WTC11 (cell line): ENCODE measurements around the gene RPRD1B. TPM values are rescaled to one million over a fixed set of nuclear protein-coding genes. Genes with fewer than 3 reads are reported as not detected.

Source experiments
- ATAC-seq: fragments of 200-7000 bp; cut with Tn5 transposase; 2 replicates; pipeline ENCODE4 v1.10.0; 2021; ENCODE audit warnings: mild to moderate bottlenecking, moderate library complexity
- CTCF ChIA-PET: fragments of 300-600 bp; sonication (Branson Sonifier 250); formaldehyde crosslinking; loops from one replicate; lab custom pipeline; 2021; ENCODE audit warnings: antibody characterized with exemption; lab: Charles Lee
- POLR2A ChIA-PET: fragments of 350-600 bp; sonication (Branson Sonifier 250); formaldehyde crosslinking; loops from one replicate; lab custom pipeline; 2021; ENCODE audit warnings: antibody characterized with exemption; lab: Charles Lee
- DNase-seq: peaks from one replicate; pipeline ENCODE4 v3.0.0; 2021; ENCODE audit warnings: low spot score
- H3K27ac Mint-ChIP-seq: 2 replicates; pipeline ENCODE4 v1.8.0; 2021; ENCODE audit warnings: mixed read lengths
- H3K27me3 Mint-ChIP-seq: 2 replicates; pipeline ENCODE4 v1.8.0; 2021; ENCODE audit warnings: low read depth, mild to moderate bottlenecking, moderate library complexity, mixed read lengths
- H3K36me3 Mint-ChIP-seq: 2 replicates; pipeline ENCODE4 v1.8.0; 2021; ENCODE audit warnings: mixed read lengths
- H3K4me1 Mint-ChIP-seq: 2 replicates; pipeline ENCODE4 v1.8.0; 2022; ENCODE audit warnings: mixed read lengths
- H3K4me3 Mint-ChIP-seq: 2 replicates; pipeline ENCODE4 v1.8.0; 2021; ENCODE audit warnings: mild to moderate bottlenecking, moderate library complexity, mixed read lengths
- H3K9me3 Mint-ChIP-seq: 2 replicates; pipeline ENCODE4 v1.8.0; 2021; ENCODE audit warnings: mixed read lengths
- ETV6 ChIP-seq: sonication (generic); formaldehyde crosslinking; IDR thresholded peaks from 2 replicates; pipeline ENCODE4 v1.8.1; 2022; ENCODE audit warnings: mild to moderate bottlenecking, missing genetic modification reagents
- NFATC4 ChIP-seq: fragments of 250-450 bp; sonication (Bioruptor Pico); IDR thresholded peaks from 2 replicates; pipeline ENCODE4 v1.9.0; 2021; ENCODE audit warnings: mild to moderate bottlenecking
- NR2C2 ChIP-seq: sonication (generic); formaldehyde crosslinking; IDR thresholded peaks from 2 replicates; pipeline ENCODE4 v1.8.0; 2022; ENCODE audit warnings: mild to moderate bottlenecking, missing genetic modification reagents
- NR3C1 ChIP-seq: sonication (generic); formaldehyde crosslinking; conservative IDR thresholded peaks from 2 replicates; pipeline ENCODE4 v1.8.1; 2023; ENCODE audit warnings: low read depth, mild to moderate bottlenecking, missing genetic modification reagents
- SMAD3 ChIP-seq: sonication (generic); formaldehyde crosslinking; IDR thresholded peaks from 2 replicates; pipeline ENCODE4 v1.8.0; 2022; ENCODE audit warnings: missing genetic modification reagents, mild to moderate bottlenecking, borderline replicate concordance
- ZNF219 ChIP-seq: sonication (generic); formaldehyde crosslinking; IDR thresholded peaks from 2 replicates; pipeline ENCODE4 v1.8.0; 2023; ENCODE audit warnings: missing genetic modification reagents, mild to moderate bottlenecking, borderline replicate concordance
- total RNA-seq: library from RNA; stranded (reverse); gene quantifications from 3 replicates; pipeline ENCODE4 v1.2.3, GENCODE V29; 2021
- TF ChIP-seq, protein P1 (sequence below): fragments of 250-450 bp; sonication (Bioruptor Pico); IDR thresholded peaks from 2 replicates; pipeline ENCODE4 v2.1.2; 2022; ENCODE audit warnings: mild to moderate bottlenecking, moderate library complexity
- TF ChIP-seq, protein P2 (sequence below): sonication (generic); formaldehyde crosslinking; IDR thresholded peaks from 2 replicates; pipeline ENCODE4 v1.8.0; 2022; ENCODE audit warnings: mild to moderate bottlenecking, missing genetic modification reagents
- TF ChIP-seq, protein P3 (sequence below): sonication (generic); formaldehyde crosslinking; IDR thresholded peaks from 2 replicates; pipeline ENCODE4 v1.8.1; 2023; ENCODE audit warnings: mild to moderate bottlenecking, missing genetic modification reagents
- TF ChIP-seq, protein P4 (sequence below): sonication (generic); formaldehyde crosslinking; IDR thresholded peaks from 2 replicates; pipeline ENCODE4 v1.8.0; 2022; ENCODE audit warnings: mild to moderate bottlenecking, missing genetic modification reagents
- TF ChIP-seq, protein P5 (sequence below): fragments of 250-450 bp; sonication (Bioruptor Pico); IDR thresholded peaks from 2 replicates; pipeline ENCODE4 v1.9.0; 2021; ENCODE audit warnings: moderate library complexity, mild to moderate bottlenecking, inconsistent platforms, borderline replicate concordance
- TF ChIP-seq, protein P6 (sequence below): sonication (generic); formaldehyde crosslinking; IDR thresholded peaks from 2 replicates; pipeline ENCODE4 v1.8.0; 2023; ENCODE audit warnings: missing genetic modification reagents, mild to moderate bottlenecking, borderline replicate concordance
- TF ChIP-seq, protein P7 (sequence below): fragments of 250-450 bp; sonication (Bioruptor Pico); conservative IDR thresholded peaks from 2 replicates; pipeline ENCODE4 v1.9.0; 2021; ENCODE audit warnings: mild to moderate bottlenecking

RPRD1B gene
- total RNA-seq, 1 experiment from 2014 or later: 21.4 TPM

DNA sequence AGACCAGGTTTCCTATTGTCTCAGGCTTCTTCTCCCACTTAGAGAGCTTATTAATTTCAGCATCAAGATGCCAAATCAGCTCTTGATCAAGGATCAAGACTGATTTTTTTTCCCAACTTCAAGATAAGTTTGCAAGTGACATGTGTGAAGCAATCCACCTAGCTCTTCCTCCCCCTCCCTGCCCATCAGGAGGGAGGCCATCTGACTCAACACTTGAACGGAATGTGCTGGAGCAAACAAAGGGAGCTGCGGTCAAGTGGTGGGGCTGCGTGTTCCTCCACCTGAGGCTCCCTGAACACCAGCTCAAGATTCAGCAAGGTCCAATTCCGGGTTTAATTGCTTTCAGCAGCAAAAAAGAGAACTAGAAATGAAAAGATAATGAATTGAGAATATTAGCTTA, 39.0 kb upstream of the RPRD1B start (continued):
- TF ChIP-seq, protein P1, sequence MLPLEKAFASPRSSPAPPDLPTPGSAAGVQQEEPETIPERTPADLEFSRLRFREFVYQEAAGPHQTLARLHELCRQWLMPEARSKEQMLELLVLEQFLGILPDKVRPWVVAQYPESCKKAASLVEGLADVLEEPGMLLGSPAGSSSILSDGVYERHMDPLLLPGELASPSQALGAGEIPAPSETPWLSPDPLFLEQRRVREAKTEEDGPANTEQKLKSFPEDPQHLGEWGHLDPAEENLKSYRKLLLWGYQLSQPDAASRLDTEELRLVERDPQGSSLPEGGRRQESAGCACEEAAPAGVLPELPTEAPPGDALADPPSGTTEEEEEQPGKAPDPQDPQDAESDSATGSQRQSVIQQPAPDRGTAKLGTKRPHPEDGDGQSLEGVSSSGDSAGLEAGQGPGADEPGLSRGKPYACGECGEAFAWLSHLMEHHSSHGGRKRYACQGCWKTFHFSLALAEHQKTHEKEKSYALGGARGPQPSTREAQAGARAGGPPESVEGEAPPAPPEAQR (CRISPR knock-in tag): no peak

DNA sequence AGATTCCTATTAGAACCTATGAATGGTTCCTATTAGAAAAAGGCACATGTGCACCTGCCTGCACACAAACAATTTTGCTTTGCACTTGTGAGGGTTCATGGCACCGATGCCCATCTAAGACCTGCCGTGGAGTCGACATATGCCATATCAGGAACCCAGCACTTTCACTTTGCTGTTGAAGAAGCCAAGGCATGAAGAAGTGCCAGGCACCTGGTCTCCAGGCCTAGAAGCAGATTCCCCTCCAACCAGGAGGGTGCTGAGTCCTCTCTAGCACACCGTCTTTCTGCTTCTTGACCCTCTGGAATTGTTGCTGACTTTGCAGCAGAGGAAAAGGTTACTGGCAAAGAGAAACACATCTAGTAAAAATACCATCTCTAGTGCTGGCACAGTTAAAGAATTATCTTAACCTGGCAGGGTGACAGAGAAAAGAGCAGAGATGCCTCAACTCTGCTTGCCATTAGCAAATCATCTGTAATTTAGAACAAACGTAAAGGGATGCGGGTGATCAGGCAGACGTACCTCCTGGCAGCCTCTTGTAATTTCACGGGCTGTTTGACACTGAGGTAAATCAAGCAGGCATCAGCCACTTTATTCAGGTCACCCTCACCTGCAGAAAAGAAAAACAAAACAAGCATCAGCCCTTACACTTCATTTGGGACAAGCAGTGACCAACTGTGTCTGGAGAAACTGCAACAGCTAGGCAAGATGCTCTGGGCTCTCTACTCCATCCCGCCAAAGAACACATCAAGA, 37.5 kb upstream of the RPRD1B start:
- peaks cover 54% of the 10 kb centered on the region for H3K36me3 Mint-ChIP-seq
- H3K9me3 Mint-ChIP-seq: no peaks in the 10 kb centered on the region
- no peaks in the 10 kb centered on the region for H3K27me3 Mint-ChIP-seq
- POLR2A ChIA-PET: no interaction called here
- DNase-seq: no peak
- TF ChIP-seq ZNF219 (CRISPR knock-in tag) (no peak), NR3C1 (CRISPR knock-in tag) (no peak)
- CTCF ChIA-PET: interaction anchor here (1.0 to 4.6 kb wide), 3 partner anchors 15 to 432 kb away, joined by 3 to 29 read pairs (median 3); no protein-coding TSS in a partner anchor
- H3K27ac Mint-ChIP-seq: no peak overlapping the region
- no peak overlapping the region for H3K4me3 Mint-ChIP-seq
- H3K4me1 Mint-ChIP-seq: peaks cover 4% of the 10 kb centered on the region; the same call in 1 of the 2 replicates
- ATAC-seq: no peak

DNA sequence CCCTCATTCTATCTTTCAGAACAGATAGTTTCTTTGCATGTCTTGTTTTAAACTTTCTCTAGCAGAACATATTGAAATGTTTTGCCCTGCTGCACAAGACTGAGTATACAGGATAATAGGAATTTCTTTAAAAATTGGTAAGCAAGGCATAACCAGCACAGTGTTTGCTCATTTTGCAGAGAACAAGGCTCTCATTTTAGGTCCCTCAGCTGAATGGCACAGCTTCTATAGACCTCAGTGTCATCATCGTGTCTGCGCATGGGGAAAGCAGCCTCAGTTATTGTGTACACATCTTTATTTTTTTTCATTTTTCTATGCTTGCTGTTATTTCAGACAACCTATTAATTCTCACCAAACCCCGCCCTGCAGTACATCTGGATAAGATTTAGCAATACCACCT, 36.0 kb upstream of the RPRD1B start:
- POLR2A ChIA-PET: interaction anchor here (0.6 kb wide), 1 partner anchor 189 kb away, joined by 4 read pairs; no protein-coding TSS in a partner anchor
- H3K4me1 Mint-ChIP-seq: peaks cover 4% of the 10 kb centered on the region; the same call in 1 of the 2 replicates
- no peak for TF ChIP-seq NR2C2 (CRISPR knock-in tag)
- TF ChIP-seq NFATC4 (CRISPR knock-in tag): no peak
- TF ChIP-seq, protein P2, sequence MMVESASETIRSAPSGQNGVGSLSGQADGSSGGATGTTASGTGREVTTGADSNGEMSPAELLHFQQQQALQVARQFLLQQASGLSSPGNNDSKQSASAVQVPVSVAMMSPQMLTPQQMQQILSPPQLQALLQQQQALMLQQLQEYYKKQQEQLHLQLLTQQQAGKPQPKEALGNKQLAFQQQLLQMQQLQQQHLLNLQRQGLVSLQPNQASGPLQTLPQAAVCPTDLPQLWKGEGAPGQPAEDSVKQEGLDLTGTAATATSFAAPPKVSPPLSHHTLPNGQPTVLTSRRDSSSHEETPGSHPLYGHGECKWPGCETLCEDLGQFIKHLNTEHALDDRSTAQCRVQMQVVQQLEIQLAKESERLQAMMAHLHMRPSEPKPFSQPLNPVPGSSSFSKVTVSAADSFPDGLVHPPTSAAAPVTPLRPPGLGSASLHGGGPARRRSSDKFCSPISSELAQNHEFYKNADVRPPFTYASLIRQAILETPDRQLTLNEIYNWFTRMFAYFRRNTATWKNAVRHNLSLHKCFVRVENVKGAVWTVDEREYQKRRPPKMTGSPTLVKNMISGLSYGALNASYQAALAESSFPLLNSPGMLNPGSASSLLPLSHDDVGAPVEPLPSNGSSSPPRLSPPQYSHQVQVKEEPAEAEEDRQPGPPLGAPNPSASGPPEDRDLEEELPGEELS (CRISPR knock-in tag): no peak
- TF ChIP-seq, protein P3, sequence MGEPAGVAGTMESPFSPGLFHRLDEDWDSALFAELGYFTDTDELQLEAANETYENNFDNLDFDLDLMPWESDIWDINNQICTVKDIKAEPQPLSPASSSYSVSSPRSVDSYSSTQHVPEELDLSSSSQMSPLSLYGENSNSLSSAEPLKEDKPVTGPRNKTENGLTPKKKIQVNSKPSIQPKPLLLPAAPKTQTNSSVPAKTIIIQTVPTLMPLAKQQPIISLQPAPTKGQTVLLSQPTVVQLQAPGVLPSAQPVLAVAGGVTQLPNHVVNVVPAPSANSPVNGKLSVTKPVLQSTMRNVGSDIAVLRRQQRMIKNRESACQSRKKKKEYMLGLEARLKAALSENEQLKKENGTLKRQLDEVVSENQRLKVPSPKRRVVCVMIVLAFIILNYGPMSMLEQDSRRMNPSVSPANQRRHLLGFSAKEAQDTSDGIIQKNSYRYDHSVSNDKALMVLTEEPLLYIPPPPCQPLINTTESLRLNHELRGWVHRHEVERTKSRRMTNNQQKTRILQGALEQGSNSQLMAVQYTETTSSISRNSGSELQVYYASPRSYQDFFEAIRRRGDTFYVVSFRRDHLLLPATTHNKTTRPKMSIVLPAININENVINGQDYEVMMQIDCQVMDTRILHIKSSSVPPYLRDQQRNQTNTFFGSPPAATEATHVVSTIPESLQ (CRISPR knock-in tag): no peak
- TF ChIP-seq, protein P4, sequence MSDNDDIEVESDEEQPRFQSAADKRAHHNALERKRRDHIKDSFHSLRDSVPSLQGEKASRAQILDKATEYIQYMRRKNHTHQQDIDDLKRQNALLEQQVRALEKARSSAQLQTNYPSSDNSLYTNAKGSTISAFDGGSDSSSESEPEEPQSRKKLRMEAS (CRISPR knock-in tag): no peak
- TF ChIP-seq, protein P5, sequence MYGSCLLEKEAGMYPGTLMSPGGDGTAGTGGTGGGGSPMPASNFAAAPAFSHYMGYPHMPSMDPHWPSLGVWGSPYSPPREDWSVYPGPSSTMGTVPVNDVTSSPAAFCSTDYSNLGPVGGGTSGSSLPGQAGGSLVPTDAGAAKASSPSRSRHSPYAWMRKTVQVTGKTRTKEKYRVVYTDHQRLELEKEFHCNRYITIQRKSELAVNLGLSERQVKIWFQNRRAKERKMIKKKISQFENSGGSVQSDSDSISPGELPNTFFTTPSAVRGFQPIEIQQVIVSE (CRISPR knock-in tag): no peak
- no peak for DNase-seq
- H3K27ac Mint-ChIP-seq: no peak overlapping the region
- ATAC-seq: no peak
- peaks cover 63% of the 10 kb centered on the region for H3K36me3 Mint-ChIP-seq
- no peak overlapping the region for H3K4me3 Mint-ChIP-seq
- CTCF ChIA-PET: no interaction called here
- H3K9me3 Mint-ChIP-seq: no peaks in the 10 kb centered on the region
- H3K27me3 Mint-ChIP-seq: no peaks in the 10 kb centered on the region

DNA sequence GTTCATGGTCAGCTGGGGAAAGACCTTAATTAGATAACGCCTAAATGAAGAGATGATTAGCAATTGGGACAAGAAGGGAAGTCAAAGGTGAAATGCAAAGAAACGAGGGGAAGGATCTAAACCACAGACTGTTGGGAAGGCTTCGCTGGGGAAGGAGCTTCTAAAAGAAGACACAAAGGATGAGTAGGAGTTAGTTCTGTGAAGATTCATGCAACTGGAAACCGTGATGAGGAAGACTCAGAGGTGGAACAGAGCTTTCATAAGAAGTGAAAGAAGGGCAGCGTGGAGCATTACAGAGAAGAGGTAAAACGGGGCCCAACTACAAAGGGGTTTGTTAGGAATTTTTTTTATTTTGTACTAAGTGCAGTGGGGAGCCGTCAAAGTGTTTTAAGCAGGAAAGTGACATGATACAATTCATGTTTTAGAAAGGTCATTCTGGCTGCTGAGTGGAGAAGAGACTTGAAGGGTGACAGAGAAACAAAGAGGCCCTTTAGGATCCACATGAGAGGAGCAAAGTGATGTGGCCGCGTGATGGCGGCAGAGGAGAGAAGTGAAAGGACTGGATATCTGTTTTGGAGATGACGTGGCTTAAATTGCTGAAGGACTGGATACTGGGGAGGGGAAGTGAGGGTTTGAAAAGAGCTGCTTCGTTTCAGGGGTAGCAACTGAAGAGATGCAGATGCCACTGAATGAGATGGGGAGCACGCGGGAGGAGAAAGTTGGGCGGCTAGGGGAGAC, 33.9 kb upstream of the RPRD1B start:
- Mint-ChIP-seq H3K4me3 (no peak overlapping the region), H3K27ac (no peak overlapping the region), H3K4me1 (no peaks in the 10 kb centered on the region), H3K9me3 (no peaks in the 10 kb centered on the region), H3K36me3 (peaks cover 71% of the 10 kb centered on the region), H3K27me3 (no peaks in the 10 kb centered on the region)
- POLR2A ChIA-PET: no interaction called here
- DNase-seq (no peak), ATAC-seq (no peak)
- CTCF ChIA-PET: interaction anchor here (0.6 to 1.0 kb wide), 3 partner anchors 53 to 436 kb away, joined by 3 read pairs; no protein-coding TSS in a partner anchor
- TF ChIP-seq NR2C2 (CRISPR knock-in tag) (no peak), ETV6 (CRISPR knock-in tag) (no peak), SMAD3 (no peak)
- TF ChIP-seq, protein P6, sequence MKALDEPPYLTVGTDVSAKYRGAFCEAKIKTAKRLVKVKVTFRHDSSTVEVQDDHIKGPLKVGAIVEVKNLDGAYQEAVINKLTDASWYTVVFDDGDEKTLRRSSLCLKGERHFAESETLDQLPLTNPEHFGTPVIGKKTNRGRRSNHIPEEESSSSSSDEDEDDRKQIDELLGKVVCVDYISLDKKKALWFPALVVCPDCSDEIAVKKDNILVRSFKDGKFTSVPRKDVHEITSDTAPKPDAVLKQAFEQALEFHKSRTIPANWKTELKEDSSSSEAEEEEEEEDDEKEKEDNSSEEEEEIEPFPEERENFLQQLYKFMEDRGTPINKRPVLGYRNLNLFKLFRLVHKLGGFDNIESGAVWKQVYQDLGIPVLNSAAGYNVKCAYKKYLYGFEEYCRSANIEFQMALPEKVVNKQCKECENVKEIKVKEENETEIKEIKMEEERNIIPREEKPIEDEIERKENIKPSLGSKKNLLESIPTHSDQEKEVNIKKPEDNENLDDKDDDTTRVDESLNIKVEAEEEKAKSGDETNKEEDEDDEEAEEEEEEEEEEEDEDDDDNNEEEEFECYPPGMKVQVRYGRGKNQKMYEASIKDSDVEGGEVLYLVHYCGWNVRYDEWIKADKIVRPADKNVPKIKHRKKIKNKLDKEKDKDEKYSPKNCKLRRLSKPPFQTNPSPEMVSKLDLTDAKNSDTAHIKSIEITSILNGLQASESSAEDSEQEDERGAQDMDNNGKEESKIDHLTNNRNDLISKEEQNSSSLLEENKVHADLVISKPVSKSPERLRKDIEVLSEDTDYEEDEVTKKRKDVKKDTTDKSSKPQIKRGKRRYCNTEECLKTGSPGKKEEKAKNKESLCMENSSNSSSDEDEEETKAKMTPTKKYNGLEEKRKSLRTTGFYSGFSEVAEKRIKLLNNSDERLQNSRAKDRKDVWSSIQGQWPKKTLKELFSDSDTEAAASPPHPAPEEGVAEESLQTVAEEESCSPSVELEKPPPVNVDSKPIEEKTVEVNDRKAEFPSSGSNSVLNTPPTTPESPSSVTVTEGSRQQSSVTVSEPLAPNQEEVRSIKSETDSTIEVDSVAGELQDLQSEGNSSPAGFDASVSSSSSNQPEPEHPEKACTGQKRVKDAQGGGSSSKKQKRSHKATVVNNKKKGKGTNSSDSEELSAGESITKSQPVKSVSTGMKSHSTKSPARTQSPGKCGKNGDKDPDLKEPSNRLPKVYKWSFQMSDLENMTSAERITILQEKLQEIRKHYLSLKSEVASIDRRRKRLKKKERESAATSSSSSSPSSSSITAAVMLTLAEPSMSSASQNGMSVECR: no peak
- TF ChIP-seq, protein P7, sequence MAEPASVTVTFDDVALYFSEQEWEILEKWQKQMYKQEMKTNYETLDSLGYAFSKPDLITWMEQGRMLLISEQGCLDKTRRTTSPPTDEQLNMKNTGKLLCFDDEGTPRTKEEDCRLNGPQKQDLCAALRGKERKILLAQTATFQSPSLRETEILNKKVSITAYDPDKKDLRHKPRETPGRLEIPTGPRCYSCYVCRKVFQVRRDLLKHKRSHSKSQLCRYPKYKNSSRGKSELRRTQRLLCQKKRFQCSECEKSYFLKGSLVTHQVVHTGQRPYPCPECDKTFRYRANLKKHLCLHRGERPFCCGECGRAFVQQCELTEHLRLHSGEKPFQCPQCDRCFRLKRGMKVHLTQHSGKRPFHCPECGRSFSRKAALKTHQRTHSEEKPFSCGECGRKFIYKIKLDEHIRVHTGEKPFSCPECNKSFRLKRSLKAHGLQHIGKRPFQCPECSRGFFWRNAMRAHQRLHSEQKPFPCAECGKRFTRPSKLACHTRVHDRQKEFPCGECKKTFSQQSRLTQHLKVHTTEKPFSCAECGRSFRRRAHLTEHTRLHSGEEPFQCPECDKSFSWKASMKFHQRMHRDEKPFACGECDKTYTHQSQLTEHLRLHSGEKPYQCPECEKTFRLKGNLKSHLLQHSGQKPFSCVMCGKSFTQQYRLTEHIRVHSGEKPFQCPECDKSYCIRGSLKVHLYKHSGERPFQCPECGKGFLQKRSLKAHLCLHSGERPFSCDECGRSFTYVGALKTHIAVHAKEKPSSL (CRISPR knock-in tag): no peak
